GM21576 (cell line): ENCODE measurements around the gene PPP1R14C.

Source experiments
- ATAC-seq: cut with Tn5 transposase; IDR thresholded peaks from one replicate; pipeline ENCODE4 v1.9.1; 2021; ENCODE audit warnings: mild to moderate bottlenecking, moderate library complexity; ENCODE audit not compliant: unreplicated experiment

PPP1R14C gene

DNA sequence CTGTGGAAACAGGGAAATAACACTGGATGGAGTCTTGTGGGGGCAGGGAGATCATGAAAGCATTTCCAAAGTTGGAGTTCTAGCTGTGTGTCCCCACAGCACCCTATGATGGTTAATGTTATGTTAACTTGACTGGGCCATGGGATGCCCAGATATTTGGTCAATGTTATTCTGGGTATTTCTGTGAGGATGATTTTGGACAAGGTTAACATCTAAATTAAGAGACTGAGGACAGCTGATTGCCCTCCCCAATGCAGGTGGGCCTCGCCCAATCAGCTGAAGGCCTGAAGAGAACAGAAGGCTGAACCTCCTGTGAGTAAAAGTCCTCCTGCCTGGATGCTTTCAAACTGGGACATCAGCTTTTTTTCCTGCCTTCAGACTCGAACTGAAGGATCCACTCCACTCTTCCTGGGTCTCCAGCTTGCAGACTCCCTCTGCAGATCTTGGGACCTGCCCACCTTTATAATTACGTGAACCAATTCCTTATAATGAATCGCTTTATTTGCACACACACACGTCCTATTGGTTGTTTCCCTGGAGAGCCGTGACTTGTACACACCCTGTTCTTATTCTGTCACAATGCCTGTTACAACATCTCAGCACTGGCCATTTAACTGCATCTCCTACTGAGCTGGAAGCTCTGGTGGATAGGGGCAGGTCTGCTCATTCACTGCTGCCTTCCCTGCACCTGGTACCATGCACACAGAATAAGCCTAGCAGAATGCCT, 126.4 kb downstream of the PPP1R14C start:
- no peak for ATAC-seq

DNA sequence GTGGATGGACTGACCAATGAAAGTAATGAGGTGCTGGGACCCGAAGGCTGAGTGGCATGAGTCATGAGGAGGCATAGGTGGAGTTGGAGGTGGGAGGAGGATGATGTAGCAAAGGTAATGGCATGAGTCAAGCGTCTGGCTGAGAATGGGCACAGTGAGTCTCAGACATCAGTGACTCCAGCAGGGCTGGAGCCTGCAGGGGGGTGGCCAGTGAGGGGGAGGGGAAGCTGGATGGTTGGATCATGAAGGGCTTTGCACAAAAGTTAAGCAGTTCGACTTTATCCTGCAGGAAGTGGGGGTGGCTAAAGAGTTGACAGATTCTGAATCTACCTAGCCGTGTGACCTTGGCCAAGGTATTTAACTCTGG, 127.0 kb downstream of the PPP1R14C start:
- ATAC-seq, result no peak

DNA sequence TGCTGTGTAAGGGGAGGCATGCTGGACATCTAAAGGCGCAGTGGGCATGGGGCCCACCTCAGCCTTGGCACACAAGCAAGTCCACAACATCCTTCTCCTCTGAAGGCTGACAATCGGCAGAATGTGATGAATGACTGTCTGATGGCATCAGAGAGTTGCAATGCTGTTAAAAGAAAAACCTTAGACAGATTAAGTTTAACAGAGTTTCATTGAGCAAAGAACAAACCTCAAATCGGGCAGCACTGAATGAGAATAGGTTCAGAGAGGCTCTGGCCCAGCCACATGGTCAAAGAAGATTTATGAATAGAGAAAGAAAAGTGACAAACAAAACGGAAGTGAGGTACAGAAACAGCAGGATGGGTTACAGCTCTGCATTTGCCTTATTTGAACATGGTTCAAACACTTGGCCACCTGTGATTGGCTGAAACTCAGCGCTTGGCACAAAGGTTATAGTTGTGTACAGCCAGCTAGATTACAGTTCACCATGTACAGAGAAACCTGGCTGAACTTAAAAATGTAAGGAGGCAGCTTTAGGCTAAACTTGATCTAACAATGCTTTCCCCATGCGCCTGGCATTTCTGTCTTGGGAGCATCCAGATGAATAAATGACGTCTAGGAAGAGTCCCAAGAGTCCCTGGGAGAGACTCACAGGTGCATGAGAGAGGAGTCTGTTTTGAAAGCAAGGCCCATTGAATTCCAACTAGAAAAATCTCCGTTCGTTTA, 127.6 kb downstream of the PPP1R14C start:
- no peak for ATAC-seq

DNA sequence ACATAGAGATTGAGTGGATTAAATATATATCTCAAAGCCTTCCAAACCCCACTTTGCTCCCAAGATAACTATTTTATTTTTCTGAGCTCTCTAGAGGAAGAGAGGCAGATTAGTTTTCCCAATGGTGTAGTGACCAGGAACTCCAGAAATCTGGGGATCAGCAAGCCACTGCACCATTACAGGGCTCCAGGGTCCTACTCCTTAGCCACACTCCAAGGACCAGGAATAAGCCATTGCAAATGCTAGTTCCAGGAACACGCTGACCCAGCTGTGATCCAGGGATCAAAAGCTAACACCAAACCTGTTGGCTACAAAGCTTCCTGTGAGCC, 128.3 kb downstream of the PPP1R14C start:
- ATAC-seq, result no peak

DNA sequence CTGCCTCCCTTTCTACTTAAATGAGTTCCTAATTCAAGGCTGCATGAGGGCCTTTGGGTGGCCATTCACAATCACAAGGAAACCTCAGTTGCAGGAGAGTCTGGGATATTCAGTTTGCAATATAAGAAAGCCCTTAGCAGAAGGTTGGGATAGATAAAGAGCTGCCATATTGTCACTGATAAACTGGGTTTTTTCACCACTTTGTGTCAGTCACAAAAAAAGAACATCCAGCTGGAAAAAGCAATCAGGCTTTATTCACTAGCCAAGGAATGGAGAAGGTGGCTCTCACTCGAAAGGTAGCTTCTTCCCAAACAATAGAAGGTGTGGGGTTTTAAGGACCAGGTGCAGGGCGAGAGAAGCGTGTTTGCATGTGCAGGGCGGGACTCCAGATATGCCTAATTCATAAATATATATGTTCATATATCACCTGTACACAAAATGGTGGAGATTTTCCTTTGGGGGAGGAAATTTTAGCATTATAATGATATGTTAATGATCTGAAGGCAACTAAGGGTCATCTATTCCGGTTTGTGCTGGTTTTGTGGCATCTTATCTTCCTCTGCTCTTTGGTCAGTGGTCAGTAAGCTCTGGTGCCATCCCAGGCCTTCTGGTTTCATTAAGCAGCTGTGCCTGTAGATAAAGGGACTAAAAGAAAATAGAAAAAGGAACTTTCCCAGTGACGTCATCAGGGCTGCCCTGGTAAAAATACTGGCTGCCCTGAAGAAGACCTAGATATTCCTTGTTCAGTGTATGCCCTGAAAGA, 128.8 kb downstream of the PPP1R14C start:
- no peak for ATAC-seq

DNA sequence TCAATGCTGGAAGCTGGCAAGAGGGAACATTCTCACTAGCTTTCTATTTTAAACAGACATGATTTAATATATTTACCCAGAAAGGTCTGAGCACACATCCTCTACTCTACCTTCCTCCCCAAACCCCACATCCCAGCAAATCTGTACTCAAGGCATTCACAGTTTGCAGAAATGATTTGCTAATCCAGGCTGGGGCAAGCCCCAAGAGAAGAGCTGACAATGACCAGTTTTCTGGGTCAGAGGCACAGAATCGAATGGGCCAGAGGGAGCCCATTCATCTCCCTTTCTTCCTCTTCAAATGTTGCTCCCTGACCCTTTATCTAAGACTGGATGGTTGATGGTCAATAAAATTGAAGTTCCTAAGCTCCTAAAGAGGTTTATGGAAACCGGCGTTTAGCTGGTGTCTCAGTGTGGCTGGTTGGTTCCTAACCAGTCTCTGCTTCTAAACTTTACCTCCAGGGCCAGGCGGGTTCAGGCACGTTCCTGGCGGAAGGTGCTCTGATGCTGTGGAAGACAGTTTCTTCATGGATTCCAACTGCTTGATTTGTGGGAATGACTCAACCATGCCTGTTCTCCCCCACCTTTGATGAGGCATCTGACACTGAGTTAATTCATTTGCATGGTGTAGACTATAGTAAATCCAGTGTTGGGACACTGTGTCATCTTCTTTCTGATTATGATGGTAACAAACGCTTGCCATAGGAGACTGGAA, 129.6 kb downstream of the PPP1R14C start:
- ATAC-seq, result no peak

DNA sequence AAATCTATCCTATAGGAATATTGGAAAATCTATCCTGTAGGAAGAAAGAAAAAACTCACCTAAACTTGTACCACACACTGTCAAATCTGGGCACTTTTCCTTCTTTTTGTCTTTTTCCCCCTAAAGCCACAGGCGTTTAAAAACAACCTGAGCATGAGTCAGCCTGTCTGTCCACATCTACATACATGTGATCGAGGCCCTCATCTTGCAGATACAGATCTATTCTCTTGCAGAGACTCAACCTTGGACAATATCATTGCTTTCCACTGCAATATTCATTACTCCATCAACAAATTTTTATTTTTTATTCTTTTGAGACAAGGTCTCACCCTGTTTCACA, 130.1 kb downstream of the PPP1R14C start:
- no peak for ATAC-seq

DNA sequence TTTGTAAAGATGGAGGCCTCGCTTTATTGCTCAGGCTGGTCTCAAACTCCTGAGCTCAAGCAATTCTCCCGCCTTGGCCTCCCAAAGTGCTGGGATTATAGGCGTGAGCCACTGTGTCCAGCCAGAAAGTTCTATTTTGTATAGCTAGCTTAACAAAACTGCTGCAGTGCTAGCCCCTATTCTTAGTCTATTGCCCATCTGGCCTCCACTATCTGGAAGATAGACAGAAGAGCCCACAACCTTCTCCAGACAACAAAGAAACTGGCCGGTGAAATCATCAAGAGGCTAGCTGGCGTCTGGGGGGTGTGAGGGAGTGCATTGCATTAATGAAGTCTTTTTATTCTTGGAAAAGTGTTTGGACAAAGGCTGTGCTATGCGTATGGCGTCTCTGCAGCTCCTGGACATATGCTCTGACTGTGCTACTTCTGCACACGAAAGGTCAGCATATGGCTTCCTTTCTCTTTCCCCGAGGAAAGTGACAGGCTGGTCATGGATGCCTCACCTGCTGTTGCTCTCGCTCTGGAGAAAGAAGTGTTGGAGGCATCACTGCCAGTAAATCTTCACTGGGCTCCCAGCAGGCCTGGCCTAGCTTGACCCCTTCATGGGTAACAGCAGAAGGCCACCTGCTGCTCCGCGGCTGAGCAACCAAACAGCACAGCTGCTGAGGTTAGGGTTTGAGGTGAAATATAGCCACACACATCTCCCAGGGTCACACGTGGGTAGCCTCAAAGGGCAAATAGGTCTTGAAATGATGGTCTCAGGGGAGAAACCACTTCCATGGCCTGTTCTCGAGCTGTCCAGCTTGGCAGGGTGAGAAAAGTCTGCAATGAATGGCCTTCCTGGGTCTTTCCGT, 130.8 kb downstream of the PPP1R14C start:
- ATAC-seq, result no peak

DNA sequence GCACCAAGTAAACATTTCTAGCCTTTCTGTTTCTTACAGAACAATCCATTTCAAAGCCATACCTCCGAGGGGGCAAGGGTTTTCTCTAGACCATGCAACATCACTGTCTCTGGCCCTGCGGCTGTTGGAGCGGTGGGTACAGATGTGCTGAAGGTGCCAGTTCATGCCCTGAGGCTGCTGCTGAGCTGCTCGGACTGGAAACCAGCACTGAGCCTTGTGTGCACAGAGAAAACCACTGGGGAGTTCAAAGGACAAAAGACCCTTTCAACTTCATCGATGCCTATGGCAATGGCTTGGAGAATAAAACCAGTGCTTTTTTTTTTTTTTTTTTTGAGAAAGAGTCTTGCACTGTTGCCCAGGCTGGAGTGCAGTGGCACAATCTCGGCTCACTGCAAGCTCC, 132.6 kb downstream of the PPP1R14C start:
- ATAC-seq, result no peak

DNA sequence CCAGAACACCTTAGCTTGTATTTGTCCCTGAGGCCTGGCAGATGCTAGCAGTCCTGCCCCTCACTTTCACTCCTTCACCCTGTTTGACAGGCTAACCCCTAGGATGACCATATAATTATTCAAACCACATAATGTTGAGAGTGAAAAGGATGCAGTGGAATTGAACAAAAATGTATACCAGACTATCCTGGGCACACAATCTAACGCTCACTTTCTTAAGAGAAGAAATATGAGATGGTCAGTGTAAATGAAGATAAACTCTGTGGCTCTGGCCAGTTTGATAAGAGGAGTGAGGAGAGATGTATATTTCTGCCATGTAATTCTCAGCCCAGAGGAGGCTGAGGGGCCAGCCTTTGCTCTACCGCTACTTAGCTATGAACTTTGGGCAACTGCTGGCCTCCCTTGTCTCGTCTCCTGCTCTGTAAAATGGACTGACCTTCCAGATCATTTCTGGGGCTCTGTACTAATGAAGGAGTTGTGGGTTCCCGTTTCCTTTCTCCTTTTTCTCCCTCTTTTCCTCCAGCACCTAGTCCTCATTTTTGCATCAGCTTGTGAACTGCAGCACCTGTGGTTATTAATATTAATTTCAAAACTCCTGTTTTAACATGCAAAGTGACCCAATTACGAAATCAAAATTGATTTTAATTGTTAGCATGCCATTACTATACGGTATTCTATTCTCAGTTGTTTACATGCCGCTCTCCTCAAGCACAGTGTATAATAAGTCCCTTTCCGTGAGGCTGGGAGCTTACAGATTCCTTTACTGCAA, 133.5 kb downstream of the PPP1R14C start:
- no peak for ATAC-seq

DNA sequence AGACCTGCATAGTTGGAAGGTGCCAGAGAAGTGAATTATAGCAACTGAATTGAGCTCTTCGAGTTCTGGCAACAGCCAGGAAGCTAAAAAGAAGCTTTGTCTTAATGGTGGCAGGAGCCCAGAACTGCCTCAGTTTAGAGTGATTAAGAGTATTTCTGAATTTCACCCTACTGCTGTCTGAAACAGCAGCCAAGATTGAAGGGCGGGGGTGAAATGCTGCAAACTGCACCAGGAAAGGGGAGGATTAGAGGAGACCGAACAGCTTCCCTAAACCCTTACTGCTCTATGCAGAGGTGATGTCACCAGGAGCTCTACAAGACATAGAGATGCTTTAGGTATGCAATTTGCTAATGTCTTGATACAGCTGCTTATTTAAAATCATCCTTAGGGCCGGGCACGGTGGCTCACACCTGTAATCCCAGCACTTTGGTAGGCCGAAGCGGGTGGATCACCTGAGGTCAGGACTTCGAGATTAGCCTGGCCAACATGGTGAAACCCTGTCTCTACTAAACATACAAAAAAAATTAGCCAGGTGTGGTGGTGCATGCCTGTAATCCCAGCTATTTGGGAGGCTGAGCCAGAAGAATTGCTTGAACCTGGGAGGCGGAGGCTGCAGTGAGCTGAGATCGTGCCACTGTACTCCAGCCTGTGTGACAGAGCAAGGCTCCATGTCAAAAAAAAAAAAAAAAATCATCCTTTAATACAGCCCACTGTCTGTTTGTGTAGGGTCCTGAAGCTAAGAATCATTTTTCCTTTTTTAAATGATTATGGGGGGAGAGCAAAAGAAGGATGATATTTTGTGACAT, 134.3 kb downstream of the PPP1R14C start:
- no peak for ATAC-seq

DNA sequence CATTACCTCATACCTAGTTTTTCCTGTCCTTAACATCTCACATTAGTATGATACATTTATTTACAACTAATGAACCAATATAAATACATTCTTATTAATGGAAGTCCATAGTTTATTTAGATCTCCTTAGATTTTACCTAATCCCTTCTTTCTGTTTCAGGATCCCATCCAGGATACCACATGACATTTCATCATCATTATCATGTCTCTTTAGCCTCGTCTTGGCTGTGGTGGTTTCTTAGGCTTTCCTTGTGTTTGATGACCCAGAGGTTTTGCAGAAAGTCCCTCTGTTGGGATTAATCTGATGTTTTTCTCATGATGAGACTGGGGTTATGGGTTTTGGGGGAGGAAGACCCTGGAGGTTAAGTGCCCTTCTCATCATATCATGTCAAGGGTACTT, 136.7 kb downstream of the PPP1R14C start:
- ATAC-seq, result no peak

DNA sequence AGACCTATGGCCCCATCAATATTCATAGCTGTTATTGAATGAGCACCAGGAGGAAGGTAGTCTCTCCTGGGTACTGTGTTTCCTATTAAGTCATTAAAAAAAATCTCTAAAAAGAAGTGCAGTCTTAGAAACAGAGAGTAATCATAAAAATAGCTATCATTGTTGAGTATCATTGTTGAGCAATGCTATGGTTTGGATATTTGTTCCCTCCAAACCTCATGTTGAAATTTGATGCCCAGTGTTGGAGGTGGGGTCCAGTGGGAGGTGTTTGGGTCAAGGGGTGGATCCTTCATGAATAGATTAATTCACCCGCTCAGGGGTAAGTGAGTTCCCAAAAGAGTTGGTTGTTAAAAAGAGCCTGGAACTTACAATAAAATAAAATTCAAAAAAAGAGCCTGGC, 137.9 kb downstream of the PPP1R14C start:
- no peak for ATAC-seq

DNA sequence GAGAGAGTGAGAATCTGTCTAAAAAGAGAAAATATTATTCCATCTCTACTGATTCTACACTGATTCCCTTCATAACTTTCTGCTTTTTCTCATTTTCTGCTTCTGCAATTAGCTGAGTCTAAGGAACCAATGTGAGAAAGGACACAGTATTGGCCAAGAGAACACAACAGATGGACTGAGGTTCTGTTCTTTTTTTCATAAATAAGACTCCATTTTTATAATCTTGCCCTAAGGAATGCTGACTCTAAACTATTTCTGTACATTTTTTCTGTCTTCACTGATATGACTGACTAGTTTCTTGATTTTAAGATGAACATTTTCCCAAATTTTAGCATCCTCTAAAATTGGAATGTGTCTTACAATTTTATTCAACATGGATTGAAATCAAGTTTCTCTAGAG, 138.9 kb downstream of the PPP1R14C start:
- ATAC-seq, result no peak

DNA sequence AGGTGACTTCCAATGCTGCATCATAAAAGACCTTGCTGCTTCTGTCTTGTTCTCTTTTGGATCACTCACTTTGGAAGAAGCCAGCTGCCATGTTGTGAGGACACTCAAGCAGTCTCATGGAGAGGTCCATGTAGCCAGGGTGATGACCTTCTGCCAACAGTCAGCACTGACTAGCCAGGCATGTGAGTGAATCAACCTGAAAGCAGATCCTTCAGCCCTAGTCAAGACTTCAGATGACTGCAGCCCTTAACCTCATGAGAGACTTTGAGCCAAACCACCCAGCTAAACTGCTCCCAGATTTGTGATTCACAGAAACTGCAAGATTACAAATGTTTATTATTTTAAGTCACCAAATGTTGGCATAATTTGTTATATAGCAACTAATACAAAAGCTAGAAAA, 140.0 kb downstream of the PPP1R14C start:
- ATAC-seq, result no peak

DNA sequence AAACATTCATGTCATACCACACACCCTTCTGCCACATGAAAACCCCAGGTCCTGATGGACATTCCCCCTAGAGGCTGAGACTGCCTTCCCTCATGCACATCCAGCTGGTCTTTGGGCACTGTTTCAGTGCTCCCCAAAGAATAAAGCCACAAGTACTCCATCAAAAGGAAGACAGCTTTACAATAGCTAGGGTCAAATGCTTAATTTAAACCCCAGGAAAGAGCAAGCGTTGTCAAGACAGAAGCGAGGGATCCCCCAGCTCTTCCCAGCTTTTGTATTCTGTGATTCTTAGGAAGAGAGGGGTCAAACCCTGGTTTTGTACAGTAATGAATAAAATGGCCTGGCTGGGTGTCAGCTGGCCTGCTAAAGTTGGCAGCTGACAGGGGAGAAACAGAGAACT, 143.6 kb downstream of the PPP1R14C start:
- no peak for ATAC-seq

DNA sequence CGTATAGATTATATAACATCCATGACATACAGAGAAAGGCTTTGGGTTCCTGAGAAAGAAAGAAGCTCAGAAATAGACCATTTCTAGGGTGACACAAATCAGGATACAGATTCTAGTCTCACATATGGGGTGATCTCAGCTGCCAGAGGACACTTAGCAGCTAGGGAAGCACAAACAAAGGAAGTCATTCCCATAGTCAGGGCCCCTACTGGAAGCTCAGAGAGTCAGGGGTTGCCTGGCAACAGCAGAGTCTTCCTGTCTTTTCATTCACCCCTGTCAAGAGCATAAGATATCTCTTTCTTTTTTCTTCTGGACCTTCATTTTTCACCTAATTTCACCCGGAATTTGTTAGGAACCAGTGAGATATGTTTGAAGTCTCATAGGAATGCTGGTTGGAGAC, 144.1 kb downstream of the PPP1R14C start:
- ATAC-seq, result no peak

DNA sequence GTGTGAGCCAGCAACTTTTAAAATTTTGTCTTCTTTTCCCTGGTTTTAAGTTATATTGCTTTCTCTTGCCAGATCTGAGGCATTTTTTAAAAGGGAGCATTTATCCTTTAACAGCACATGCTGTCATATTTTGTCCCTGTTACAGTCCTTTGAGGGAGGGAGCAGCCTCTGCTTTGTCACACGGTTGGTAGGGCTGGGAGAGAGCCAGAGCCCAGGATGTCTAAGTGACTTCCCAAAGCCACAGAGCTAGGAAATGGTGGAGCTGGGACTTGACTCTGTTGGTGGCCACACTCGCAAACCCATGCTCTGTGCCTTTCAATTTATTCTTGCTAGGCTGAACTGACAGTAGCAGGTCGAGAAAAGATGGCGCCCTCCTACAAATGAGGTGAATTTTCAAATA, 145.6 kb downstream of the PPP1R14C start:
- ATAC-seq, result no peak

DNA sequence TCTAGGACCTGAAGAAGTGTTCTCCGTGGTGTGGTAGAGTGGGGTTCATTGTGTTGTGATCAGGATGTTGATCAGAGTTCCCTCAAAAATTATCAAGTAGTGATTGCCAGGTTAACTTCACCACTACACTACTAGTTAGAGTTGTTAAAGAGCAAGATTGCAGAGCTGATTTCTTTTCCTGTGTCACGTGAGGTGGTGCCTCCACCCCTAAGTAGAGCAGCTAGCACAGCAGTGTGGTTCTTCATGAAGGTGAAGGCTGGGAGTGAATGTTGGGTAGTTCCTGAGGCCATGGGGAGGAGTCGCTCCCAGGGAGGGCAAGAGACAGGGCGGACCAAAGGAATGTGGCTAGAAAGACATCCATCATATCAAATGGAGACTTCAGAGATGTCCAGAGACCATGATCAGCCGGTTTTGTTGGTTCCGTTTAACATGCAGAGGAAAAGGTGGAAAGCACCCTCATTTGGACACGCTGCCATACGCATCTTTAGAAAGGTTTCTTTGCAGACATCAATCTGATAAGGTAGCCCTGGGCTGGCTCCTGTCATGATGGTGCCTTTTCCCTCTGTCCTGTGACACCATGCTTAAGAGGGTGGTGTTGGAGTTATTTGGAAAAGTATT, 146.7 kb downstream of the PPP1R14C start:
- ATAC-seq, result no peak
